ENCODE measurements around the gene DLG2.
"Not testable (repeated sequence)": the region's sequence is repeated elsewhere in the genome, so short reads cannot be mapped to it uniquely, and the experiment has no call there.

Gene DLG2

DNA sequence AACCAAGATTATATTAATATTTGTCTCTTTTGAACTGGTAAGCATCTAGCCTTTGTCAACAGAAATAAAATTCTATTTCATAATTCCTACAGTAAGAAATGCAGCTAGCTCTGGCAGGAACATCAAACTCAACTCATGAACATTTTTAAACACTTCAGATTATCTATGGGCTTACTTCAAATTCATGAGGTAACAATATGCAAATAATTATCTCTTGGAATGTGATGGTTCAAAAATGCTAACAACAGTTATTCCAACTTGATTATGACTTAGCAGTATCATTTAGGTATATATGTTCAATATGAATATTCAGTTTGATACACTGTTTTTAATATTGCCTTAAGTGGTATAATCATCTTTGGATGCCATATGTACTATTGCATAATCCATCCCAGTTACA, 1237.4 kb downstream of the DLG2 start:
- no peak for DNase-seq (ENCODE audit: low read depth in 2 of 2)

DNA sequence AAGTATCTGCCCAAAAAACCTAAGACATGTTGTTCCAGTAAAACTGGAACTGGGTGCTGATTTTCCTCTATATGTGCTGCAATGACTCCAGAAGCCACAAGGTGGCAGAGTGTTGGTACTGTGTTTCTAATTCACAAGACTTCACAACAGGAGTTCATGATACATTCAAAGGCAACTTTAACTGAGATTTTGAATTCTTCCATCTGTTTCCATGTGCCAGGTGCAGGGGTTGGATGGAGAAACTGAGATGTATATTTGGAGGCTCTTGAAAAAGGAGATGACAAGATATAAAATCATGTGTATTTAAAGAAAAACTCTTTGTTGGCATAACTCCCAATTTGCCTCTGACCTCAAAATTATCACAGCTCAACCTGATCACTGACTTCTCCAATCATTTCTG, 1242.4 kb downstream of the DLG2 start:
- DNase-seq (ENCODE audit: low read depth in 2 of 2), result no peak

DNA sequence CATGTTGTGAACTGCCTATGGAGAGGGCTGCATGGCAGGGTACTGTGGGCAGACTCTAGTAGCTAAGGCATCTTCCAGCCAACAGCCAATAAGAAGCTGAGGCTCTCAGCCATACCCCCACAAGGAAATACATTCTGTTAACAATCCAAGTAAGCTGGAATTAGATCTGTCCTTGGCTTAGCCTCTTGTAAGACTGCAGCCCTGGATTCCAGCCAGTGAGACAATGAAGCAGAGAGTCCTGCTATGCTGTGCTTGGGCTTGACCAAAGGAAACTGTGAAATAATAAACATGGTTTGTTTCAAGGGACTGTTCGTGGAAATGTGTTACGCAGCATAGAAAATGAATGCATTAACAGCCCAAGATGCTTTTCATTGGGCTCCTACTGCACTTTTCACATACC, 1243.6 kb downstream of the DLG2 start:
- DNase-seq (ENCODE audit: low read depth in 2 of 2), result no peak

DNA sequence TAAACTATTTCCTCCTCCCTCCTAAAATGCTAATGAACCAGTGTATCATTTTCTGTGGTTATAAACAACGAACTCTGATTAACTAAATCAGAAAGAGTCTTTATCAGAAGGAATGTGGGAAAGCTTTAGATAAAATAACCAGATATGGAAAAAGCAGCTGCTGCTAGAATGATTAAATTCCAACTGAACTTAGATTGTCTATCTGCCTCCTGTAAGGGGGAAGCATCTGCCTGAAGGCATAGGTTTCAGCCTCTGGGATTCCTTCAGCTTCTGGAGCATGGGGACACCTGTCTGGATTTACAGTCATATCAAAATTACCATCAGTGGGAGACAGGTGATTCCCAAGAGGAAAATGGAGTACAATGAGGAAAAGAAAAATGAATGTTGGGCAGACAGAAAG, 1245.5 kb downstream of the DLG2 start:
- no peak for DNase-seq (ENCODE audit: low read depth in 2 of 2)

DNA sequence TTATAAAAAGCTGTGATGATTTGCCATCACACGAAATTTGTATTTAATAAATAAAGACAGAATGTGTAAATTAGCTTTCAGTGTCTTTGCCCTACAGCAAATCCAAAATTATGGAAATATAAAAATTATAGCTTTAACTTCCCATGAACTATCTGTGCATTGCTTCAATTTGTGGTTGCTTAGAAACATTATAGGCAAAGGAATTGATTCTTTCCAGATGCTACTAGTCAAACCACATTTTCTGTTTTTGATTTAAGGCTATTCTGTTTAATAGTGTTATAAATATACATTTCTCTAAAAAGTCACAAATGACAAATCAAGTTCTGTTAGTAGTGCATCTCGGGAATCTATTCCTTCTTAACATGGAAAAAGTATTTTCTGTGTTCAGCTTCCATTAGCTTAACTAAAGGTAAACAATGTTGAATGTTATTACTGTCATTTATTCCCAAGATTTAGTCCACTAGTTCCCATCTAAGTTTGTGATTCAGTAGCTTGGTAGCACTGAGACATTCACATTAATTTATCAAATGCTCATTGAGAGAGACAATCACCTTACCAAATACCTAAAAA, 1254.7 kb downstream of the DLG2 start:
- no peak for DNase-seq (ENCODE audit: low read depth in 2 of 2)

DNA sequence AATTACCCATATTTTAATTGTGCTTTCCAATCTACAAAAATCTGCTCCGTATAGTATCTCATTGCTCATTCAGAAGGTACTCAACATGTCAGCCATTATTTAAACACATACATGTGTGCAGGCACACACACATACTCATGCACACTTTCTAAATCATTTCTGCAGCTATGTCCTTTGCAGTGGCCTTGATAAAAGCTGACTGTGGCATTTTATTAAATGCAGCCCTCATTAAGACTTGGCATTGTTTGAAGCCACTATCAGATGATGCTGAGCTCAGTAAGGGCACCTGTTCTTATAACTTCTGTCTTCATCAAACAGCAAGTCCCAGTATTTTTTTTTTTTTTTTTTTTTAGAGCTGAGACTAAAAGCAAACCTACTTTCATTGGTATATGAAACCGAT, 1269.1 kb downstream of the DLG2 start:
- DNase-seq (ENCODE audit: low read depth in 2 of 2), result no peak

DNA sequence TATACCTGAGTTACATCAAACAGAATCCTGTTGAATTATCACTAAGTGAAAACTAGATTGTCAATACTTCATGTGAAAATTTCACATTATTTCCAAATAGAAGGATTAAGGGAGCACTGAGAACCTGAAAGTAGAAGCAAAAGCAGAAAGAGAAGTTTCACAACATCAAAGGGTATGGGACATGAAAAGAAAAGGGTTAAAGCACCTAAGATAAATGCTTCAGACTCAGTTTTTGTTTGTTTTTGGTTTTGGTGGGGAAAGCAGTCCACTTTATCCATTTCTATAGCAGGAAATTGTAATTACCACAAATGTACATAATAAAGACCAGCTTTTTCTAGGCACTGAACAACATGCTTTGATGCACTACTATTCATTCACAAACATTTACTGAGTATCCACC, 1271.2 kb downstream of the DLG2 start:
- no peak for DNase-seq (ENCODE audit: low read depth in 2 of 2)

DNA sequence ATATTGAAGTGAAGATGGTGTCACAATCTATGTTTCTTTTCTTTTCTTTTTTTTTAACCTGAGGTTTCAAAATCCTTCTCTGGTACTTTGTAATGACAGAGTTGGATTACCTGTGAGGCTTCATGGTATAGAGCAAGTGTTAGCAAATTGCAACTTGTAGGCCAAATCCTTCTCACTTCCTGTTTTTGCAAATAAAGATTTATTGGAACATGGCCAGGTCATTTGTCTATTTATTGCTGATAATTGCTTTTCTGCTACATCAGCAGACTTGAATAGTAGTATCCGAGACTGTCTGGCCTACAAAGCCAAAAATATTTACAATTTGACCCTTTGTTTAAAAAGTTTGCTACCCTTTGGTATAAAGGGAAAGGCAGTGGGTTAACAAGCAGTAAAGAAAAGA, 1281.5 kb downstream of the DLG2 start:
- no peak for DNase-seq (ENCODE audit: low read depth in 2 of 2)

DNA sequence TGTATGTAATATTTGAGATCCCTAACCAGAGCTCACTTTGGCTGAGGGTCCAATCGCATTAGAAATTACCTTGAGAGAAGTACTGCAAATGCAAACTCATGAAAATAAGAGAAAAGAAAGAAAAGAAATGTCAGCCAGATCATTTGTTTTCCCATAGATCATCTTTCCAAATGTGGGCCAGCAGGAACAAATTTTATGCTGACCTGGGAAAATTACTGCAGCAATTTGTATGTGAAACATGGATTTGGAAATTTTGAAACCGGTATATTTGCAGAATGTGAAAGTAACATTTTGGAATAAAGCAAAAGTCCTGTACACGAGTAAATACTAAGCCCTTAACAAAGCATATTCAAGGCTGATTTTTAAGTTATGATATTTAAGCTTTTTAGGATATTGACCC, 1282.1 kb downstream of the DLG2 start:
- DNase-seq (ENCODE audit: low read depth in 2 of 2), result no peak

DNA sequence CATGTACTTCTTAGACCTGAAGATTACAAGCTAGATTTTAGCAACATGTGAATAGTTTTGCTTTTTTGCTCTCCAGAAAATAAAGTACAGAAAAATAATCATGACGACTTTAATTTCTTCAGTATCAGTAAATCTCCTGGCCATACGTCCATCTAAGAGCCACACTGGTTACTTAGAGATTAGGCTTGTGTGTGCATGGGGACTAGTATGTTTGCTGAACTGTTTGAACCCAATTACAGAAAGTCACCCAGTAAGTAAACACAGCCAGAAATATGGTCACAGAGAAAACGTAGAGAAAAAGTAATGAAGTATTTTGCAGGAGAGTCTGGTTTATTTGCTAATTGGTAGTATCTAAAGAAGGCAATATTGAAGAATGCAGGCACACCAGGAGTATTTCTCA, 1287.3 kb downstream of the DLG2 start:
- no peak for DNase-seq (ENCODE audit: low read depth in 2 of 2)

DNA sequence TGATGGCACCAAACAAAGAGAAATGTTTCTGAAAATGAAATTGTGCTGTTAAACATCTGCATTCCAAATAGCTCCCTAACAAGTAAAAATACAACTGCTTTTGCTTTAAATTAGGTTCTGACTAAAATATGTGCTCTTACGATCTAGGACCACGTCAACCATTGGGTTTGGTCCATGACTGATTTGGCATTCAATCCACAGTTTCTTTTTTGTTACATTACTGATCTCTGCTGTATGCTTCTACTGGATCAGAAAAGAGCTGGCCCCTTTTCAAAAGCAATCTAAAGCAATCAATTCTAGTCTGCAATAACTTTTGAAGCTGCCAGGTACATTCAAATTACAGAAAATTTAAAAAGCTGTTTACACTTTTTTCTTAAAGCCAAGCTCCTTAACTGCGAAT, 1293.9 kb downstream of the DLG2 start:
- DNase-seq (ENCODE audit: low read depth in 2 of 2), result no peak

DNA sequence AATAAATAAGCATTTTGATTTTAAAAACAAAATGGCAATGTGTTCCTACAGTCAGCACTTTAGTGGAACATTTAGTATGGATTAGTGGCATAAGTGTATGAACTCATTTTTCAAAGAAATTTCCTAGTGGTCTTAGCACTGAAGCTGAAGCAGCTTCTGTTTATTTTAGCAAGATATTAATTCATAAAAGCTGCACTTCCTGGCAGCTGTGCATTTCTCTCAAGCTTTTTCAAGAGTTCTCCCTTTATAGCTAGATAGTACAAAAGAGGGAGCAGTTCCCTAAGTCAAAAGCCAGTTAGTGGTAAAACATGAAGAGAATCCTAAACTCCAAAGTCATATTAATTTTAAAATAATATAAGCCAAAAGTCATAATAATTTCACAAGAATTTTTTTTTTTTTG, 1304.9 kb downstream of the DLG2 start:
- no peak for DNase-seq (ENCODE audit: low read depth in 2 of 2)

DNA sequence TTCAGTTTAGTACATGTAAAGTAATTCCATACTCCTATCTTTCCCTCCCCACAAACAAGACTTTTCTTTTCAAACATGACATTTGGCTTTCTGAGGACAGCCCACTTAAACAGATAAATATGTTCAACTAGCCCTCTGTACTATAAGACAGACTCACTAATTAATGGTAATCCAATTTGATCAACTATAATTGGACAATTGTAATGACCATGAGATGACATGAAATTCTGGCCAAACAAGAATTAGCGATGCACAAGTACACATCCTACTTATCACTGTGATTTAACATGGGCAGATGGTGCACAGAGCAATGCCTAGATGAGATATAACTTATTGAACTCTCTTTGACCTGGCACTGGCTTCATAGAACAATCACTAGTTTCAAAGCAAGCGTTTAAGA, 1307.3 kb downstream of the DLG2 start:
- no peak for DNase-seq (ENCODE audit: low read depth in 2 of 2)

DNA sequence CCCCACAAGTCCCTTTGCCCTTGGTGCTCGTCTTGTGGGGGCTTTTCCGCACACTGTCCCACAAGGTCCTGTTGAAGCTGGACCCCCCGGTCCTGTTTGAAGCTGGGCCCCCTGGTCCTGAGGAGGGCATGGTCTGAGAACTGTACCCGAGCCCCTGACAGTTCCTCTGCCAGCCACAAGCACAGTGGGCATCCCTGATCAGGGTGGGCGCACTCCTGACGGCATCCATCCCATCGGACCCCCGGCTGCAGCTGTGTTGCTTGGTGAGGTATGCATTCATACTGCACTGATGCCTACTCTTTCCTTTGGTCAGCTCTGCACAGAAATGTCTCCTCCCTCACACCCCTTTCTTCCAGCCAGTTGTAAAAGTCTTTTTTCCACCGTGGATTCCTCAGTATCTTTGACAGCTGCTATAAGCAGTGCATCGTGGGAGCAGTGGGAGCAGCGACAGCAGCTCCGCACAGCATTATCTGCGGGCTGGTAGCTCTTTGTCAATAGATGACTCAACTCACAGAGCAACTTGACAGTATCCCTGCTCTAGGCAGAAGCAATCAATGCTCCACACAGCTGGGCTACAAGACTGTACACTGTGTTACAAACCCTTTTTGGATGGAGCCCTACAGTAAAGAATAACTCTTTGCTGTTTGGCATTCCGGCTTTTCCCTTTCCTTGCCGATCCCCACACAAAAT, 1310.1 kb downstream of the DLG2 start:
- no peak for DNase-seq (ENCODE audit: low read depth in 2 of 2)

DNA sequence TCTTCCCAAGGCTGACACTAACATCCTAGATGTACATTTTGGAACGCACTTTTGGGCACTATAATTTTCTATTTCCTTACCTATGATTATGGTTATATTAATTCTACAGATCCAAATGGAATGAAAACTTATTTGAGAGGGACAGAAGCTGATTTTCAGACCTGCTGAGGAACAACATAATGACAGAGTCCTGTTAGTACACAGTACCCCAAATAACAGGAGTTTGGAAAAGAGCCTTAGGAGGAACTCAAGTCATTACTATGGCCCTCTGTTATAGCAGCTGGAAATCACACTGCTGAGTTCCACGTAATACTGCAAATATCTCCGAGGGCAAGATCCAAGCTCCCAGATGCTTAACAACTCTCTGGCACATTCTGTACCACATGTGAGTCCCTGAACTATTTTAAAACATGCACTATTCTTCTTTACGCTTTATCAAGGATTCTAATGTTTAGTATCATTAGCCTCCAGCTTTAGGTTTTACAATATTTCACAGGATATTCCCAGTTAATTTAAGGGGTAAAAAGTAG, 1313.2 kb downstream of the DLG2 start:
- DNase-seq (ENCODE audit: low read depth in 2 of 2), result no peak

DNA sequence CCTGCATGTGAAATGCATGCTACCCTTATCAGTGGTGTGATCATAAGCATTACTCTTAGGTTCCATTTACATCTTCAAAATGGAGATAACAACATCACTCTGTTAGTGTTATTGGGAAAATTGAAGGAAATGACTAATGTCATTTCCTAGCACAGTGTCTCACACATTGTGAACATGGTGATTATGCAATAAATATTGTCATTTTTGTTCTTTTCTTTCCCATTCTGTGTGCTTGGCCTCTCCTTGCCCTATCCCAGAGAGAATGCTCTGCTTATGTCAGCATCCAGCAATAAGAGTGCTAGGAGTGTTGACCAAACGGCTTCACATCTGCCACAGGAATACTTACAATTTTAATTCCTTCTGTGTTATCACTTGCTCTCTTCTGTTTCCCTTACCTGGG, 1316.9 kb downstream of the DLG2 start:
- no peak for DNase-seq (ENCODE audit: low read depth in 2 of 2)

DNA sequence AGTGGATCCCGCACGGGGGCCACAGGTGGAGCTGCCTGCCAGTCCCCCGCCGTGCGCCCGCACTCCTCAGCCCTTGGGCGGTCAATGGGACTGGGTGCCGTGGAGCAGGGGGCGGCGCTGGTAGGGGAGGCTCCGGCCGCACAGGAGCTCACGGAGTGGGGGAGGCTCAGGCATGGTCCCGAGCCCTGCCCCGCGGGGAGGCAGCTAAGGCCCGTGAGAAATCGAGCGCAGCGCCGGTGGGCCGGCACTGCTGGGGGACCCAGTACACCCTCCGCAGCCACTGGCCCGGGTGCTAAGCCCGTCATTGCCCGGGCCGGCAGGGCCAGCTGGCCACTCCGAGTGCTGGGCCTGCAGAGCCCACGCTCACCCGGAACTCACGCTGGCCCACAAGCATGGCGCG, 1318.7 kb downstream of the DLG2 start:
- not testable (repeated sequence) for DNase-seq (ENCODE audit: low read depth in 2 of 2)

DNA sequence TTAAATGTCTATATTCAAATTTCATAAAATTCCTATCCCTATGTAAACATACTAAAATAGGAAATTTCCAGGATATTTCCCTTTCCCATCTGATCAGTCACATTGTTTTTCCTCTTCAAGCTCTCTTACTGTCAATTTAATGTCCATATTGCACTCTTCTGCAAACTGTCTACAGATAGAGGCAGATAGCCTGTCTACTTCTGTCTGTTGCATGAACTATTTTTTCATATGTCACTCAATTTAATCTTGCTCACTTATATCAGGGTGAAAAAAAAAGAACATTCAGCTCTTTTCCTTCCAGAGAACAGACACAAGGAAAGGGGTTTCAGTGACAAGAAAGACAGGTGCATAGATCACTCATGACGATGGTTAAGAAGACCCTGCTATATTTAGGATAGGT, 1327.1 kb downstream of the DLG2 start:
- DNase-seq (ENCODE audit: low read depth in 2 of 2), result no peak

DNA sequence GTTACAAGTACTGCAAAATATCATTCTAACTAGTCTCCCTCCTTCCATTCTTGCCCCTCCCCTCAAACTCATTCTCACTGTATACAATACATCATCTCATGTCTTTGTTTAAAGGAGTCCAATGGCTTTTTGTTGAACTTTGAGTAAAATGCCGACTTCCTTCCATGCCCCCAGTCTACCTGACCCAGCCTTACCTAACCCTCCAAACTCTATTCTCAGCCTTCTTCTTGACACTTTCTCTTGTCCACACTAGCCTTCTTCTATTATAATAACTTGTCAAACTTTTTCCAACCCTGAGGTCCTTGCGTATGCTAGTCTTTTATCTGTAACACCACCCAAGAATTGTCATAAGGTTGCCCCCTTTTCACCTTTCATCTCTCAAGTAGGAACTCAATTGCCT, 1329.6 kb downstream of the DLG2 start:
- no peak for DNase-seq (ENCODE audit: low read depth in 2 of 2)

DNA sequence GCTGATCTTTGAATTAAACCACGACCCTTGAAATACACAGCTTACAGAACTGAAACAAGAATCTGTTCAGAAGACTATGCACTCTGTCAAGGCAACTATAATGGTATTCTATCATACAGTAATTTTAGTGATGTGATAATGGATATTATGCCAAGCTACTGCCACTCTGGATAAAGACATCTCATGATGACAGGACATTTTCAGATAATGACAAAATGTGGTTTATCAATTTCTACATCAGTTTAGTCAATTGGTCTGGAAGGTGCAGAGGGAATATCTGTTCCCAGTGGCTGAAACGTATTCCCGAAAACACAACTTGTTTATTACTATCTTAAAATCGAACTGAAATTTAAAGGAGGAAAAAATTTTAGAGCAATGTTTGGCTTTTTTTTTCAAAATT, 1331.3 kb downstream of the DLG2 start:
- no peak for DNase-seq (ENCODE audit: low read depth in 2 of 2)

DNA sequence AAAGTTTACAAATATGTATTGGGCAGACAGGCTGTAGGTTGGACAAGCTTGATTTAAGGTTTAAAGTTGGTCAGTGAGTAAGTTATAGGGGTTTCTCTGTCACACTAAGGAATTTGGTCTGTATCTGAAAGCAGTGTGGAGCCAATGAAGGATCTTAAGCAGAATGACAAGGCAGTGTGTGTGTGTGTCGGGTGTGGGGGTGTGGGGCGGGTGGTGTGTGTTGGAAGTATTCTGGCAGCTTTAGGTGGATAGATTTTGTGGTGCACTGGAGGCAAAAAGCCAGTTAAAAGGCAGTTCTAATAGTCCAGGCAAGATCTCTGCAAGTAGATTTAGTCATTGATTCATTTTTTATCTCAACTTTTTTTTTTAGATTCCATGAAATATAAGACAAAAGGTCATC, 1334.2 kb downstream of the DLG2 start:
- no peak for DNase-seq (ENCODE audit: low read depth in 2 of 2)

DNA sequence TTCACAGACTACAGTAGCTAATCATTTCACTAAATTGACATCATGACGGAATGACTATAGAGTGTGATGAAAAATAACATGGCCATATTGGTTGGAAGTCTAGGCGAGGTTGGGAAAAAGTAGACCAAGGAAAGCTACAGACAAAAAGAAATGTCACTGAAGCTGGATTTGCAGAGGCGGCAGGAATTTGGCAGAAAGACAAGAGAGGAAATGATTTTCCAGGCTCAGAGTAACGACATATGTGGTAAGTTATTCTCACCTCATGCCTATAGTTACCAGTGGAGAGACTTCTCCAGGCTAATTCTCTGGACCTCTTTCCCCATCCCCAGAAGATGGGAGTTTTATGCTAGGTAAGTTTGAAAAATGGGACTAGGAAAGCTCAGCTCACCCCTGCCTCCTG, 1335.1 kb downstream of the DLG2 start:
- no peak for DNase-seq (ENCODE audit: low read depth in 2 of 2)

DNA sequence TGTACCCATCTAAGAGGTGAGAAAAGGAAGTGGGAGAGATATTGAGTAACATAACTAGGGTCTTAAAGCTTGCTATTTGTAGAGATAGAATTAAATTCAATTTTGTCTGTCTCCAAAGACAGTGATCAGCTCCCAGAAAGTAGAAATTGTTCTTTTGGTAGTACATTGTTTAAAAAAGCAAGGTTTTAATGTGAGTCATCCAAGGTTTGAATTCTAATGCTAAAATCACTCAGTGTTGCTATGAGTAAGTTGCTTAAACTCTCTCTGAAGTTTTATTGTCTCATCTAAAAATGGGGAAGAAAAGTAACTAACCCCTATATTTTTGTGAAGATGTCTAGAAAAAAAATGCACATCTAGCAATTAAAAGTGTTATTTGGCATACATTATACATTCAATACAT, 1336.5 kb downstream of the DLG2 start:
- no peak for DNase-seq (ENCODE audit: low read depth in 2 of 2)

DNA sequence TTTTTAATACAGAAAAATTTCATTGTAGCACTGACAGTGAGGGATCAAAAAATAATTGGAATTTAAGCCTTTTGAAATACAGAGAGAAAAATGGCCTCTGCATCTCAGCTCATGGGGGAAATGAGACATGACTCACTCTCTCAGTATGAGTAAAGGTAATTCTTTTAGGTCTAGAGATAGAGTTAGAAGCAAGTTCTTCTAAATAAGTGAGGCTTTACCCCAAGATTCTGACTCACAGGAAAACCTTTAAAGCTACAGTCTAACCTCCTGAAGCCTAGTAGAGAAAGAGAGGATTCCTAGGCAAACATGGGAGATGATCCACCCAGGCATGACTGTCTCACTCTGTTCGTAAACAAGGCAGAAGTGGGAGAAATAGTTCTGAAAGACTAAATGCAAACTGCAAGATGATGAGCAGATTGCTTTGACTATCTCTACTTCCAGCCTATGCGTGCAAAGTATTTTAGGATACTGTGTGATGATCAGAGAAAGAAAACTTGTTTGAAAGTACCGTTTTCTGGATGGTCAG, 1337.7 kb downstream of the DLG2 start:
- DNase-seq (ENCODE audit: low read depth in 2 of 2), result no peak

Measured in stimulated activated CD4-positive, alpha-beta T cell treated with anti-CD3 and anti-CD28 coated beads, Interleukin-1b, Interleukin-23, amount 100 ng/mL, for 4 hours (primary cell).